WTC11 (cell line): ENCODE data around the gene CACNG1. TPM values are rescaled to one million over a fixed set of nuclear protein-coding genes. Genes with fewer than 3 reads are reported as not detected.

Source experiments
- ATAC-seq: fragments of 200-7000 bp; cut with Tn5 transposase; 2 replicates; pipeline ENCODE4 v1.10.0; 2021; ENCODE audit warnings: mild to moderate bottlenecking, moderate library complexity
- CTCF ChIA-PET: fragments of 300-600 bp; sonication (Branson Sonifier 250); formaldehyde crosslinking; loops from one replicate; lab custom pipeline; 2021; ENCODE audit warnings: antibody characterized with exemption; lab: Charles Lee
- POLR2A ChIA-PET: fragments of 350-600 bp; sonication (Branson Sonifier 250); formaldehyde crosslinking; loops from one replicate; lab custom pipeline; 2021; ENCODE audit warnings: antibody characterized with exemption; lab: Charles Lee
- DNase-seq: peaks from one replicate; pipeline ENCODE4 v3.0.0; 2021; ENCODE audit warnings: low spot score
- H3K27ac Mint-ChIP-seq: 2 replicates; pipeline ENCODE4 v1.8.0; 2021; ENCODE audit warnings: mixed read lengths
- H3K27me3 Mint-ChIP-seq: 2 replicates; pipeline ENCODE4 v1.8.0; 2021; ENCODE audit warnings: low read depth, mild to moderate bottlenecking, moderate library complexity, mixed read lengths
- H3K36me3 Mint-ChIP-seq: 2 replicates; pipeline ENCODE4 v1.8.0; 2021; ENCODE audit warnings: mixed read lengths
- H3K4me1 Mint-ChIP-seq: 2 replicates; pipeline ENCODE4 v1.8.0; 2022; ENCODE audit warnings: mixed read lengths
- H3K4me3 Mint-ChIP-seq: 2 replicates; pipeline ENCODE4 v1.8.0; 2021; ENCODE audit warnings: mild to moderate bottlenecking, moderate library complexity, mixed read lengths
- H3K9me3 Mint-ChIP-seq: 2 replicates; pipeline ENCODE4 v1.8.0; 2021; ENCODE audit warnings: mixed read lengths
- AFF4 ChIP-seq: sonication (generic); formaldehyde crosslinking; IDR thresholded peaks from 2 replicates; pipeline ENCODE4 v1.8.1; 2023; ENCODE audit warnings: mild to moderate bottlenecking, missing genetic modification reagents, borderline replicate concordance
- ATF1 ChIP-seq: sonication (generic); formaldehyde crosslinking; IDR thresholded peaks from 2 replicates; pipeline ENCODE4 v1.8.1; 2023; ENCODE audit warnings: mild to moderate bottlenecking, moderate library complexity, missing genetic modification reagents
- CREB1 ChIP-seq: sonication (generic); formaldehyde crosslinking; IDR thresholded peaks from 2 replicates; pipeline ENCODE4 v1.8.0; 2023; ENCODE audit warnings: mild to moderate bottlenecking, missing genetic modification reagents
- CTCF ChIP-seq: fragments of 200-600 bp; IDR thresholded peaks from 2 replicates; pipeline ENCODE4 v1.8.0; 2022; ENCODE audit warnings: antibody characterized with exemption
- EMX1 ChIP-seq: fragments of 250-450 bp; sonication (Bioruptor Pico); IDR thresholded peaks from 2 replicates; pipeline ENCODE4 v1.8.0; 2021; ENCODE audit warnings: mild to moderate bottlenecking
- ERG ChIP-seq: fragments of 250-450 bp; sonication (Bioruptor Pico); IDR thresholded peaks from 2 replicates; pipeline ENCODE4 v1.8.0; 2021; ENCODE audit warnings: mild to moderate bottlenecking
- GABPB1 ChIP-seq: sonication (generic); formaldehyde crosslinking; IDR thresholded peaks from 2 replicates; pipeline ENCODE4 v1.8.1; 2023; ENCODE audit warnings: mild to moderate bottlenecking, missing genetic modification reagents
- NFATC4 ChIP-seq: fragments of 250-450 bp; sonication (Bioruptor Pico); IDR thresholded peaks from 2 replicates; pipeline ENCODE4 v1.9.0; 2021; ENCODE audit warnings: mild to moderate bottlenecking
- NR1H2 ChIP-seq: sonication (generic); formaldehyde crosslinking; IDR thresholded peaks from 2 replicates; pipeline ENCODE4 v1.9.0; 2021; ENCODE audit warnings: mild to moderate bottlenecking, moderate library complexity, missing genetic modification reagents
- NR3C1 ChIP-seq: sonication (generic); formaldehyde crosslinking; conservative IDR thresholded peaks from 2 replicates; pipeline ENCODE4 v1.8.1; 2023; ENCODE audit warnings: low read depth, mild to moderate bottlenecking, missing genetic modification reagents
- OVOL2 ChIP-seq: fragments of 250-450 bp; sonication (Bioruptor Pico); IDR thresholded peaks from 2 replicates; pipeline ENCODE4 v1.9.0; 2021; ENCODE audit warnings: mild to moderate bottlenecking, borderline replicate concordance
- PRDM15 ChIP-seq: sonication (generic); formaldehyde crosslinking; IDR thresholded peaks from 2 replicates; pipeline ENCODE4 v1.8.0; 2022; ENCODE audit warnings: missing genetic modification reagents
- PREB ChIP-seq: sonication (generic); formaldehyde crosslinking; IDR thresholded peaks from 2 replicates; pipeline ENCODE4 v1.8.1; 2022; ENCODE audit warnings: mild to moderate bottlenecking, missing genetic modification reagents, moderate library complexity, borderline replicate concordance
- SOX15 ChIP-seq: fragments of 250-450 bp; sonication (Bioruptor Pico); IDR thresholded peaks from 2 replicates; pipeline ENCODE4 v1.9.0; 2021; ENCODE audit warnings: mild to moderate bottlenecking
- TP53 ChIP-seq: sonication (generic); formaldehyde crosslinking; IDR thresholded peaks from 2 replicates; pipeline ENCODE4 v1.8.1; 2023; ENCODE audit warnings: mild to moderate bottlenecking, missing genetic modification reagents
- ZBTB21 ChIP-seq: sonication (generic); formaldehyde crosslinking; IDR thresholded peaks from 2 replicates; pipeline ENCODE4 v1.8.1; 2023; ENCODE audit warnings: mild to moderate bottlenecking, missing genetic modification reagents, borderline replicate concordance
- ZNF416 ChIP-seq: fragments of 250-450 bp; sonication (Bioruptor Pico); IDR thresholded peaks from 2 replicates; pipeline ENCODE4 v1.9.0; 2021; ENCODE audit warnings: mild to moderate bottlenecking, inconsistent platforms
- ZNF512 ChIP-seq: sonication (generic); formaldehyde crosslinking; IDR thresholded peaks from 2 replicates; pipeline ENCODE4 v1.8.1; 2022; ENCODE audit warnings: missing genetic modification reagents, borderline replicate concordance
- ZNF532 ChIP-seq: fragments of 250-450 bp; sonication (Bioruptor Pico); IDR thresholded peaks from 2 replicates; pipeline ENCODE4 v1.9.0; 2021; ENCODE audit warnings: mild to moderate bottlenecking, borderline replicate concordance
- total RNA-seq: library from RNA; stranded (reverse); gene quantifications from 3 replicates; pipeline ENCODE4 v1.2.3, GENCODE V29; 2021

Gene CACNG1
- total RNA-seq, 1 experiment from 2014 or later = not detected

GRCh38 chr17:67032985-67033384 lies 11.4 kb upstream of the CACNG1 start:
- DNase-seq = no peak
- ChIA-PET POLR2A (no interaction called here), CTCF (interaction anchor here (4.2 kb wide), 1 partner anchor 17 kb away, joined by 25 read pairs; no protein-coding TSS in a partner anchor)
- H3K4me1 Mint-ChIP-seq = no peaks in the 10 kb centered on the region
- no peaks in the 10 kb centered on the region for H3K27me3 Mint-ChIP-seq
- TF ChIP-seq ZBTB21 (CRISPR knock-in tag) (no peak), OVOL2 (CRISPR knock-in tag) (no peak), EMX1 (CRISPR knock-in tag) (no peak), PRDM15 (no peak), ZNF416 (CRISPR knock-in tag) (no peak), GABPB1 (no peak), ERG (CRISPR knock-in tag) (no peak), TP53 (CRISPR knock-in tag) (no peak), SOX15 (CRISPR knock-in tag) (no peak), NR1H2 (CRISPR knock-in tag) (no peak), ZNF512 (no peak), NFATC4 (CRISPR knock-in tag) (no peak), NR3C1 (CRISPR knock-in tag) (no peak), CTCF (no peak), PREB (no peak)
- peaks cover 17% of the 10 kb centered on the region for H3K9me3 Mint-ChIP-seq
- H3K27ac Mint-ChIP-seq = no peak overlapping the region
- ATAC-seq = no peak
- no peak overlapping the region for H3K4me3 Mint-ChIP-seq
- H3K36me3 Mint-ChIP-seq = no peaks in the 10 kb centered on the region

- Mint-ChIP-seq H3K9me3 (peaks cover 17% of the 10 kb centered on the region), H3K27ac (no peak overlapping the region), H3K4me3 (no peak overlapping the region), H3K4me1 (no peaks in the 10 kb centered on the region), H3K27me3 (no peaks in the 10 kb centered on the region), H3K36me3 (no peaks in the 10 kb centered on the region)
- DNase-seq (no peak), ATAC-seq (no peak)
- CTCF ChIA-PET = interaction anchor here (0.6 kb wide), 1 partner anchor 17 kb away, joined by 3 read pairs; no protein-coding TSS in a partner anchor
- POLR2A ChIA-PET = no interaction called here
- TF ChIP-seq CREB1 = no peak
- TF ChIP-seq ZNF532 = no peak
- no peak for TF ChIP-seq AFF4 (CRISPR knock-in tag)
- TF ChIP-seq ATF1 (CRISPR knock-in tag) = no peak
Observed at GRCh38 chr17:67033613-67034012, 10.7 kb upstream of the CACNG1 start.
